ENCODE measurements around the gene CD200R1. TPM values are rescaled to one million over a fixed set of nuclear protein-coding genes. Genes with fewer than 3 reads are reported as not detected.

Gene CD200R1
- total RNA-seq, 2 experiments from 2014 or later = 0.25 TPM; not detected in 1

DNA sequence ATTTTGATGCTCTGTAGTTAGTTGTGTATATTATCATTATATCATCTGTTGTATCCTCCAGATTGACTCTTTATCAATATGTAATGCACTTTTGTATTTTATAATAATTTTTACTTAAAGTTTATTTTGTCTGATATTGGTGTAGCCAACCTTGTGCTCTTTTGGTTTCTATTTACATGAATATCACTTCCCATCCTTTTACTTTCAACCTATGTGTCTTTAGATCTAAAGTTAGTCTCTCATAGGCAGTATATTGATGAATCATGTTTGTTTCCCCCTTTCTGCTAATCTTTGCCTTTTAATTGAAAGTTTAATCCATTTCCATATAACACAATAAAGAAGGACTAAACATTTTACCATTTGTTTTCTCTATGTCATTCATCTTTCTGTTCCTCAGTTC, 100.2 kb downstream of the CD200R1 start:
- no TSS peak for BruUV-seq (replicated peaks)
- peak overlapping the region; percentile 67 for H3K4me2 ChIP-seq (ENCODE audit: low read length)
- TF ChIP-seq, protein P1, sequence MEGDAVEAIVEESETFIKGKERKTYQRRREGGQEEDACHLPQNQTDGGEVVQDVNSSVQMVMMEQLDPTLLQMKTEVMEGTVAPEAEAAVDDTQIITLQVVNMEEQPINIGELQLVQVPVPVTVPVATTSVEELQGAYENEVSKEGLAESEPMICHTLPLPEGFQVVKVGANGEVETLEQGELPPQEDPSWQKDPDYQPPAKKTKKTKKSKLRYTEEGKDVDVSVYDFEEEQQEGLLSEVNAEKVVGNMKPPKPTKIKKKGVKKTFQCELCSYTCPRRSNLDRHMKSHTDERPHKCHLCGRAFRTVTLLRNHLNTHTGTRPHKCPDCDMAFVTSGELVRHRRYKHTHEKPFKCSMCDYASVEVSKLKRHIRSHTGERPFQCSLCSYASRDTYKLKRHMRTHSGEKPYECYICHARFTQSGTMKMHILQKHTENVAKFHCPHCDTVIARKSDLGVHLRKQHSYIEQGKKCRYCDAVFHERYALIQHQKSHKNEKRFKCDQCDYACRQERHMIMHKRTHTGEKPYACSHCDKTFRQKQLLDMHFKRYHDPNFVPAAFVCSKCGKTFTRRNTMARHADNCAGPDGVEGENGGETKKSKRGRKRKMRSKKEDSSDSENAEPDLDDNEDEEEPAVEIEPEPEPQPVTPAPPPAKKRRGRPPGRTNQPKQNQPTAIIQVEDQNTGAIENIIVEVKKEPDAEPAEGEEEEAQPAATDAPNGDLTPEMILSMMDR (conservative IDR thresholded peaks at IDR 0.05; ENCODE audit: low read length) = no peak
- TF ChIP-seq EZH2phosphoT487 (IDR thresholded peaks at IDR 0.05; ENCODE audit: borderline replicate concordance, low read depth, low read length) = no peak
- ChIA-PET CTCF (ENCODE audit: unreplicated experiment) (no interaction called here), POLR2A (interaction anchor here (0.7 kb wide), 1 partner anchor 153 kb away, joined by 3 read pairs; no protein-coding TSS in a partner anchor)
- no peak for DNase-seq (ENCODE audit: low spot score)
- H3K36me3 ChIP-seq (ENCODE audit: insufficient read depth, low read length) = no peaks in the 10 kb centered on the region
- H3K27ac ChIP-seq (ENCODE audit: low read depth, low read length, poor library complexity, severe bottlenecking) = peak overlapping the region; percentile 32
- H2AFZ ChIP-seq (ENCODE audit: low read length) = peak overlapping the region; percentile 83
- no peaks in the 10 kb centered on the region for H4K20me1 ChIP-seq (ENCODE audit: insufficient read depth, low read length)
- H3K9me2 ChIP-seq (ENCODE audit: insufficient read depth, low read length) = no peaks in the 10 kb centered on the region
- H3K79me2 ChIP-seq (ENCODE audit: insufficient read depth, low read depth, low read length) = no peaks in the 10 kb centered on the region
- H3K4me1 ChIP-seq (ENCODE audit: insufficient read depth, low read length, poor library complexity, severe bottlenecking) = peaks cover 32% of the 10 kb centered on the region
- H3K9me3 ChIP-seq (ENCODE audit: low read length) = peaks cover 21% of the 10 kb centered on the region; the same call in 1 of the 2 replicates
- H3K4me3 ChIP-seq (ENCODE audit: low read depth, low read length, poor library complexity, severe bottlenecking) = peak overlapping the region; percentile 36
- intact Hi-C loops (cut with micrococcal nuclease; ENCODE audit: unreplicated experiment) = no loop called here

DNA sequence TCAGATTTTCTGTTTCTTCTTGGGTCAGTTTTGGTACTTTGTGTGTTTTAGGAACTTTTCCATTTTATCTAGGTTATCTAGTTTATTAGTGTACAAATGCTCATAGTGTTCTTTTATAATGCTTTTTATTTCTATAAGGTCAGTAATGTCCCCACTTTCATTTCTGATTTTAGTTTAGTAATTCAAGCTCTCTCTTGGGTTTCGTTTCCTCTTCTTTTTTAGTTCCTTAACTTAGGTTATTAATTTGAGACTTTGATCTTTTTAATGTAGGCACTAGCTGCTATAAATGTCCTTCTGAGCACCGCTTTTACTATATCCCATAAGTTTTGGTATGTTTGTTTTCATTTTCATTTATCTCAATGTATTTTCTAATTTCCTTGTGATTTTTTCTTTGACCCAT, 101.3 kb downstream of the CD200R1 start:
- Histone ChIP-seq H3K9me3 (ENCODE audit: low read length) (peaks cover 24% of the 10 kb centered on the region; the same call in 1 of the 2 replicates), H3K79me2 (ENCODE audit: insufficient read depth, low read depth, low read length) (no peaks in the 10 kb centered on the region), H3K4me2 (ENCODE audit: low read length) (peak overlapping the region; percentile 67), H4K20me1 (ENCODE audit: insufficient read depth, low read length) (no peaks in the 10 kb centered on the region), H3K4me3 (ENCODE audit: low read depth, low read length, poor library complexity, severe bottlenecking) (peak overlapping the region; percentile 36), H2AFZ (ENCODE audit: low read length) (peak overlapping the region; percentile 83), H3K27ac (ENCODE audit: low read depth, low read length, poor library complexity, severe bottlenecking) (peak overlapping the region; percentile 32), H3K9me2 (ENCODE audit: insufficient read depth, low read length) (no peaks in the 10 kb centered on the region), H3K36me3 (ENCODE audit: insufficient read depth, low read length) (no peaks in the 10 kb centered on the region), H3K4me1 (ENCODE audit: insufficient read depth, low read length, poor library complexity, severe bottlenecking) (peaks cover 32% of the 10 kb centered on the region)
- ChIA-PET POLR2A (interaction anchor here (0.6 kb wide), 2 partner anchors 292 to 1565 kb away, joined by 3 to 4 read pairs; no protein-coding TSS in a partner anchor), CTCF (ENCODE audit: unreplicated experiment) (no interaction called here)
- peak; percentile 60 for DNase-seq (ENCODE audit: low spot score)
- intact Hi-C loops (cut with micrococcal nuclease; ENCODE audit: unreplicated experiment) = no loop called here
- TF ChIP-seq EZH2phosphoT487 (IDR thresholded peaks at IDR 0.05; ENCODE audit: borderline replicate concordance, low read depth, low read length) = no peak
- TF ChIP-seq, protein P1 (conservative IDR thresholded peaks at IDR 0.05; ENCODE audit: low read length) = no peak
- BruUV-seq (replicated peaks) = no TSS peak

DNA sequence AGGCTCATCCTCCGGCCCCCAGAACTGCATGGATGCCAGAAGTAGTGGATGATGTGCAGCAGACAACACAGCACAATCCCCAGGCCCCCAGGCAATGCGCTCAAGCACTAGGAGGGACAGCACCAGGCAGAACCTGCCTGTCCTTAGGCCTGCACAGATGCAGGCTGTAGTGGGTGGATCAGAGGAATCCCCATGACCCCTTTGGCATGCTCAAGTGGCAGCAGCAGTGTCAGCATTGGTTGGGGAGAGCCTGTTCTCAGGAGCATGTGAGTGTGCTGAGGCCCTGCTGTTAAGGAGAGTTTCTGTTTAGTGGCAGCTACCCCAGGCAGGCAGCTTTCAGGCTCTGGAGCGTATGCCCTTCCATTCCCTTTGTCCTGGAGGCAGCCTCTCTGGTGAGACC, 103.2 kb downstream of the CD200R1 start:
- Histone ChIP-seq H3K9me3 (ENCODE audit: low read length) (peaks cover 24% of the 10 kb centered on the region; the same call in 1 of the 2 replicates), H3K9me2 (ENCODE audit: insufficient read depth, low read length) (no peaks in the 10 kb centered on the region), H4K20me1 (ENCODE audit: insufficient read depth, low read length) (no peaks in the 10 kb centered on the region), H3K4me3 (ENCODE audit: low read depth, low read length, poor library complexity, severe bottlenecking) (no peak overlapping the region), H3K4me2 (ENCODE audit: low read length) (no peak overlapping the region), H3K4me1 (ENCODE audit: insufficient read depth, low read length, poor library complexity, severe bottlenecking) (peaks cover 32% of the 10 kb centered on the region), H2AFZ (ENCODE audit: low read length) (no peak overlapping the region), H3K27ac (ENCODE audit: low read depth, low read length, poor library complexity, severe bottlenecking) (no peak overlapping the region), H3K79me2 (ENCODE audit: insufficient read depth, low read depth, low read length) (no peaks in the 10 kb centered on the region), H3K36me3 (ENCODE audit: insufficient read depth, low read length) (no peaks in the 10 kb centered on the region)
- ChIA-PET POLR2A (no interaction called here), CTCF (ENCODE audit: unreplicated experiment) (no interaction called here)
- no TSS peak for BruUV-seq (replicated peaks)
- intact Hi-C loops (cut with micrococcal nuclease; ENCODE audit: unreplicated experiment) = no loop called here
- DNase-seq (ENCODE audit: low spot score) = no peak
- TF ChIP-seq EZH2phosphoT487 (IDR thresholded peaks at IDR 0.05; ENCODE audit: borderline replicate concordance, low read depth, low read length) = no peak
- TF ChIP-seq, protein P1 (conservative IDR thresholded peaks at IDR 0.05; ENCODE audit: low read length) = no peak
